KBM-7 (cell line): ENCODE results near the gene ALOX5.
"Not testable (repeated sequence)": the region's sequence is repeated elsewhere in the genome, so short reads cannot be mapped to it uniquely, and the experiment has no call there.

ENCODE experiments used
- DNase-seq: peaks from one replicate; pipeline ENCODE4 v3.0.0-alpha.2; 2015
- in situ Hi-C: fragments of 300-500 bp; cut with MboI; formaldehyde crosslinking; loops from 2 replicates; pipeline ENCODE4 v1.14.3; 2020; ENCODE audit warnings: low sequenced_read_pairs, low pct_unique_long_range_greater_than_20kb, mixed read lengths

Gene ALOX5

GRCh38 chr10:45372251-45372951, 1.6 kb upstream of the ALOX5 start:
- in situ Hi-C loops, result no loop called here
- DNase-seq, result no peak

GRCh38 chr10:45373003-45373575, 927 bp upstream of the ALOX5 start:
- in situ Hi-C loops, result no loop called here
- peak; percentile 35 for DNase-seq

- in situ Hi-C loops, result no loop called here
- no peak for DNase-seq
These were observed 485 bp downstream of the ALOX5 start for GRCh38 chr10:45374350-45375052.

GRCh38 chr10:45375101-45375500, 1.1 kb downstream of the ALOX5 start:
- in situ Hi-C loops, result no loop called here
- no peak for DNase-seq

GRCh38 chr10:45375716-45376231, 1.8 kb downstream of the ALOX5 start:
- in situ Hi-C loops, result no loop called here
- peak; percentile 75 for DNase-seq

GRCh38 chr10:45376371-45376801, 2.4 kb downstream of the ALOX5 start:
- in situ Hi-C loops, result no loop called here

GRCh38 chr10:45377321-45377720, 3.3 kb downstream of the ALOX5 start:
- in situ Hi-C loops, result no loop called here
- DNase-seq, result no peak

More at GRCh38 chr10:45376371-45376801, 2.4 kb downstream of the ALOX5 start:
- DNase-seq, result peak; percentile 80

GRCh38 chr10:45377858-45378257, 3.8 kb downstream of the ALOX5 start:
- DNase-seq, result no peak
- in situ Hi-C loops, result no loop called here

GRCh38 chr10:45378914-45379726, 5.1 kb downstream of the ALOX5 start:
- DNase-seq, result no peak
- in situ Hi-C loops, result no loop called here

- DNase-seq, result peak; percentile 80
These were observed 6.0 kb downstream of the ALOX5 start for GRCh38 chr10:45379891-45380540.

GRCh38 chr10:45380903-45381620, 7.0 kb downstream of the ALOX5 start:
- DNase-seq, result no peak
- in situ Hi-C loops, result no loop called here

More at GRCh38 chr10:45379891-45380540, 6.0 kb downstream of the ALOX5 start:
- in situ Hi-C loops, result no loop called here

- in situ Hi-C loops, result no loop called here
- no peak for DNase-seq
These were observed 8.6 kb downstream of the ALOX5 start for GRCh38 chr10:45382591-45382990.

- in situ Hi-C loops, result no loop called here
- peak; percentile 50 for DNase-seq
These were observed 9.8 kb downstream of the ALOX5 start for GRCh38 chr10:45383682-45384330.

- in situ Hi-C loops, result no loop called here
- DNase-seq, result no peak
These were observed 12.6 kb downstream of the ALOX5 start for GRCh38 chr10:45386657-45387056.

GRCh38 chr10:45387096-45387893, 13.3 kb downstream of the ALOX5 start:
- in situ Hi-C loops, result no loop called here
- no peak for DNase-seq

- in situ Hi-C loops, DNase-seq: not testable (repeated sequence)
These were observed 15.7 kb downstream of the ALOX5 start for GRCh38 chr10:45389671-45390070.

GRCh38 chr10:45391636-45392035, 17.6 kb downstream of the ALOX5 start:
- in situ Hi-C loops, result not testable (repeated sequence)

More at GRCh38 chr10:45391636-45392035, 17.6 kb downstream of the ALOX5 start:
- DNase-seq, result not testable (repeated sequence)
